ENCODE measurements around the gene DPEP1.
"Not testable (repeated sequence)": the region's sequence is repeated elsewhere in the genome, so short reads cannot be mapped to it uniquely, and the experiment has no call there.

Gene DPEP1

GRCh38 chr16:89621698-89622409 is 8.4 kb downstream of the DPEP1 start:
- DNase-seq: no peak

- no peak for DNase-seq
These were observed 10.2 kb downstream of the DPEP1 start for GRCh38 chr16:89623511-89624261.

- DNase-seq: no peak
These were observed 11.6 kb downstream of the DPEP1 start for GRCh38 chr16:89624777-89625761.

GRCh38 chr16:89629827-89630610 is 16.6 kb downstream of the DPEP1 start:
- no peak for DNase-seq

- no peak for DNase-seq
These were observed 19.7 kb downstream of the DPEP1 start for GRCh38 chr16:89633064-89633631.

- not testable (repeated sequence) for DNase-seq
These were observed 21.3 kb downstream of the DPEP1 start for GRCh38 chr16:89634463-89635385.

- DNase-seq: no peak
These were observed 23.2 kb downstream of the DPEP1 start for GRCh38 chr16:89636663-89637062.

- DNase-seq: no peak
These were observed 23.9 kb downstream of the DPEP1 start for GRCh38 chr16:89637379-89637778.

GRCh38 chr16:89638455-89638854 is 25.0 kb downstream of the DPEP1 start:
- no peak for DNase-seq

GRCh38 chr16:89639385-89639784 is 25.9 kb downstream of the DPEP1 start:
- no peak for DNase-seq

GRCh38 chr16:89641458-89642119 is 28.1 kb downstream of the DPEP1 start:
- DNase-seq: no peak

- no peak for DNase-seq
These were observed 29.1 kb downstream of the DPEP1 start for GRCh38 chr16:89642574-89642973.

GRCh38 chr16:89643769-89644300 is 30.4 kb downstream of the DPEP1 start:
- no peak for DNase-seq

- no peak for DNase-seq
These were observed 31.7 kb downstream of the DPEP1 start for GRCh38 chr16:89645122-89645521.

GRCh38 chr16:89646270-89646669 is 32.8 kb downstream of the DPEP1 start:
- DNase-seq: no peak

GRCh38 chr16:89646906-89647305 is 33.5 kb downstream of the DPEP1 start:
- no peak for DNase-seq

GRCh38 chr16:89651584-89651983 is 38.1 kb downstream of the DPEP1 start:
- no peak for DNase-seq

- no peak for DNase-seq
These were observed 40.3 kb downstream of the DPEP1 start for GRCh38 chr16:89653656-89654295.

GRCh38 chr16:89655062-89655643 is 41.7 kb downstream of the DPEP1 start:
- no peak for DNase-seq
